ENCODE data around the gene NUP210L. TPM values are rescaled to one million over a fixed set of nuclear protein-coding genes. Genes with fewer than 3 reads are reported as not detected.
"Not testable (repeated sequence)": the region's sequence is repeated elsewhere in the genome, so short reads cannot be mapped to it uniquely, and the experiment has no call there.

NUP210L gene
- total RNA-seq, 1 donor from 2014 or later: 0.22 TPM

DNA sequence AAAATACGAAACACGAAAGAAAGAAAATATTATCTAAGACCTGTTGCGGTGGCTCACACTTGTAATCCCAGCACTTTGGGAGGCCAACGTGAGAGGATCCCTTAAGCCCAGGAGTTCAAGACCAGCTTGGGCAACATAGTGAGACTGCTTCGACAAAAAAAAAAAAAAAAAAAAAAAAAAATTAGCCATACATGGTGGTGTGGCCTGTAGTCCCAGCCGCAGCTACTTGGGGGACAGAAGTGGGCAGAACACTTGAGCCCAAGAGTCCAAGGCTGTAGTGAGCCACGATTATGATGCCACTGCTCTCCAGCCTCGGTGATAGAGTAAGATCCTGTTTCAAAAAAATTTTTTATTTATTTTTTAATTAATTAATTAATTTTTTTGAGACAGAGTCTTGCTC lies 167.3 kb downstream of the NUP210L start:
- DNase-seq (no peak), ATAC-seq (ENCODE audit: low read depth) (no peak)
- ChIA-PET CTCF (interaction anchor here (0.6 to 4.6 kb wide), 24 partner anchors 10 to 477 kb away, joined by 3 to 49 read pairs (median 7); partner anchors contain the start of genes CREB3L4, DENND4B, GATAD2B and ILF2), POLR2A (interaction anchor here (0.6 to 5.0 kb wide), 16 partner anchors 11 to 425 kb away, joined by 3 to 116 read pairs (median 16); partner anchors contain the start of genes CREB3L4, CRTC2, DENND4B and GATAD2B)
- intact Hi-C loops (cut with micrococcal nuclease): loop anchor here (2.0 kb wide), 1 partner anchor 477 kb away; no protein-coding TSS in a partner anchor
- H3K27ac Mint-ChIP-seq: peak overlapping the region; percentile 90
- peaks cover 56% of the 10 kb centered on the region for H3K4me1 Mint-ChIP-seq
- H3K36me3 Mint-ChIP-seq (ENCODE audit: low read depth): peaks cover 23% of the 10 kb centered on the region
- H3K4me3 Mint-ChIP-seq: no peak overlapping the region
- no peak for TF ChIP-seq CTCF (IDR thresholded peaks at IDR 0.05)
- H3K27me3 Mint-ChIP-seq: no peaks in the 10 kb centered on the region
- H3K9me3 Mint-ChIP-seq: no peaks in the 10 kb centered on the region

DNA sequence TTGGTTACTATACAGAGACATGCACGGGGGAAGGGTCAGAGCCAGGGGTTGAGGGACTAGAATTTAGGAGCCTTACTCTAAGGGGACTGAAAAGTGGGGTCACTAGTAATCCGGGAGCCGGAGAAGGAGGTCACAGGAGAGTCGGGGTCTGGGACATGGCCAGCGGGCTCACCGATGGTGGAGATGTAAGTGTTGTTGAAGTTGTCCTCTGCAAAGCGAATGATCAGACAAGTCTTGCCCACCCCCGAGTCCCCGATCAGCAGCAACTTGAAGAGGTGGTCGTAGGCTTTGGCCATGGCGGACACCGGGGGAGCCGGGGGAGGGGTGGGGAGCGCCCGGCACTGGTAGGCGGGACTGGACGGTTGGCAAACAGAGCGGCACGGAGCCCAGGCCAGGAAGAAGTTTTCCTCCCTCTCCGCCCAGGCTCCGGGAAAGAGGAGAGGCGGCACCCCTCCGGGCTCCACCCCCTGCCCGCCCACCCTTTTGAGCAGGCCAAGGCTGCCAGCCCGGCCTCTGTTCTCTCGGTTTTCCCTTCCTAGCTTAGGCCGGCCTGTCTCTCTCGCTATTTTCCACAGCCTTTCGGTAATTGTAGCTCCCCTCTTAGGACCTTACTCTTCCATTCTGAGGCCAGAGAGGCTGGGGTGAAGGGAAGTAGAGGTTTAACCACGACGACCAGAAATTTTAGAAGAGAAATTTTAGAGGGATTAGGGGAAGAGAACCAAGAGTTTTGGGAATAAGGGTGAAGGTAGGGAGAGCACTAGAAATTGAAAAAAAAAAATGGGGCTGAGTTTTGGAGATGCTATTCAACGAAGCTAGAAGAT lies 168.7 kb downstream of the NUP210L start, which contains the start of gene RAB13:
TSS of gene RAB13 (minus strand) at position 399 of the 821 bp plus-strand sequence. CDS start at position 296, 103 bp downstream.
- ATAC-seq (ENCODE audit: low read depth) (peak; percentile 12), DNase-seq (peak; percentile 46)
- Mint-ChIP-seq H3K27ac (peak within 1 kb of the TSS; percentile 92), H3K27me3 (no peaks in the 10 kb centered on the region), H3K36me3 (ENCODE audit: low read depth) (peaks cover 8% of the 10 kb centered on the region), H3K4me1 (peaks cover 42% of the 10 kb centered on the region), H3K9me3 (no peaks in the 10 kb centered on the region), H3K4me3 (peak within 1 kb of the TSS; percentile 88)
- CTCF ChIA-PET: interaction anchor here (0.8 to 4.6 kb wide), 29 partner anchors 9 to 476 kb away, joined by 3 to 49 read pairs (median 6); partner anchors contain the start of genes CREB3L4, DENND4B, GATAD2B and JTB
- intact Hi-C loops (cut with micrococcal nuclease): loop anchor here (1.0 to 2.0 kb wide), 12 partner anchors 9 to 475 kb away; partner anchors contain the start of genes CREB3L4, CRTC2, DENND4B and JTB
- POLR2A ChIA-PET: interaction anchor here (0.6 to 5.0 kb wide), 31 partner anchors 10 to 492 kb away, joined by 3 to 116 read pairs (median 6); partner anchors contain the start of genes CREB3L4, CRTC2, DENND4B and GATAD2B
- no peak for TF ChIP-seq CTCF (IDR thresholded peaks at IDR 0.05)

GRCh38 chr1:153985341-153985912 lies 169.4 kb downstream of the NUP210L start:
- H3K27me3 Mint-ChIP-seq: no peaks in the 10 kb centered on the region
- H3K27ac Mint-ChIP-seq: peak overlapping the region; percentile 92
- H3K36me3 Mint-ChIP-seq (ENCODE audit: low read depth): peaks cover 1% of the 10 kb centered on the region
- ChIA-PET POLR2A (interaction anchor here (0.8 to 5.0 kb wide), 22 partner anchors 9 to 351 kb away, joined by 3 to 116 read pairs (median 8); partner anchors contain the start of genes CREB3L4, CRTC2, DENND4B and GATAD2B), CTCF (interaction anchor here (1.1 to 4.6 kb wide), 15 partner anchors 18 to 475 kb away, joined by 3 to 49 read pairs (median 12); partner anchors contain the start of genes CREB3L4, DENND4B, GATAD2B and NPR1)
- peak; percentile 70 for ATAC-seq (ENCODE audit: low read depth)
- no peak for TF ChIP-seq CTCF (IDR thresholded peaks at IDR 0.05)
- H3K4me3 Mint-ChIP-seq: peak overlapping the region; percentile 88
- DNase-seq: peak; percentile 52
- intact Hi-C loops (cut with micrococcal nuclease): loop anchor here (1.0 kb wide), 2 partner anchors 8 to 18 kb away; partner anchors contain the start of genes CREB3L4 and JTB
- no peaks in the 10 kb centered on the region for H3K9me3 Mint-ChIP-seq
- H3K4me1 Mint-ChIP-seq: peaks cover 38% of the 10 kb centered on the region

- no peak for DNase-seq
- H3K27ac Mint-ChIP-seq: peak overlapping the region; percentile 13
Measured at GRCh38 chr1:153984123-153984894, 170.6 kb downstream of the NUP210L start.

GRCh38 chr1:153981735-153982134 lies 173.1 kb downstream of the NUP210L start:
- ATAC-seq (ENCODE audit: low read depth); H3K9me3 Mint-ChIP-seq; CTCF ChIA-PET; DNase-seq; H3K27me3 Mint-ChIP-seq; intact Hi-C loops (cut with micrococcal nuclease); H3K4me3 Mint-ChIP-seq; H3K27ac Mint-ChIP-seq: not testable (repeated sequence)
- H3K36me3 Mint-ChIP-seq (ENCODE audit: low read depth): peaks cover 10% of the 10 kb centered on the region
- POLR2A ChIA-PET: interaction anchor here (0.6 to 8.0 kb wide), 3 partner anchors 10 to 254 kb away, joined by 3 to 230 read pairs (median 96); partner anchors contain the start of genes CREB3L4, INTS3, RPS27 and SLC39A1
- H3K4me1 Mint-ChIP-seq: peaks cover 42% of the 10 kb centered on the region

More at GRCh38 chr1:153984123-153984894, 170.6 kb downstream of the NUP210L start:
- intact Hi-C loops (cut with micrococcal nuclease): no loop called here
- Mint-ChIP-seq H3K9me3 (no peaks in the 10 kb centered on the region), H3K27me3 (no peaks in the 10 kb centered on the region), H3K4me1 (peaks cover 32% of the 10 kb centered on the region), H3K4me3 (peak overlapping the region; percentile 47), H3K36me3 (ENCODE audit: low read depth) (no peaks in the 10 kb centered on the region)
- ChIA-PET POLR2A (interaction anchor here (0.6 to 5.0 kb wide), 11 partner anchors 9 to 423 kb away, joined by 3 to 116 read pairs (median 26); partner anchors contain the start of genes CREB3L4, CRTC2, DENND4B and GATAD2B), CTCF (interaction anchor here (1.2 to 4.6 kb wide), 7 partner anchors 17 to 209 kb away, joined by 3 to 49 read pairs (median 28); partner anchors contain the start of genes CREB3L4, DENND4B, GATAD2B and SLC27A3)
- TF ChIP-seq CTCF (IDR thresholded peaks at IDR 0.05): no peak
- no peak for ATAC-seq (ENCODE audit: low read depth)

DNA sequence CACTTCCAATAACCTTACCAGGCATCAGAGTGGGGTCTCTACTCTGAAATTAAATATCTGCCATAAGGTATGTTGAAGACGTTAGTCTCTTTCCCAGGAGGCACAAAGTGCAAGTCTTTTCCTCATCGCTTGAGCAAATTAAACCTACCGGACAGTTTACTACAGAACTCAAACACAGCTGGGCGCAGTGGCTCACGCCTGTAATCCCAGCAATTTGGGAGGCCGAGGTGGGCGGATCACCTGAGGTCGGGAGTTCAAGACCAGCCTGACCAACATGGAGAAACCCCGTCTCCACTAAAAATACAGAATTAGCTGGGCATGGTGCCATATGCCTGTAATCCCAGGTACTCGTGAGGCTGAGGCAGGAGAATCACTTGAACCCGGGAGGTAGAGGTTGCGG lies 175.8 kb downstream of the NUP210L start:
- not testable (repeated sequence) for H3K27ac Mint-ChIP-seq

More for the DNA sequence above, 175.8 kb downstream of the NUP210L start:
- H3K4me3 Mint-ChIP-seq; DNase-seq; ATAC-seq (ENCODE audit: low read depth); intact Hi-C loops (cut with micrococcal nuclease); H3K27me3 Mint-ChIP-seq; H3K9me3 Mint-ChIP-seq: not testable (repeated sequence)
- Mint-ChIP-seq H3K4me1 (peaks cover 32% of the 10 kb centered on the region), H3K36me3 (ENCODE audit: low read depth) (peaks cover 31% of the 10 kb centered on the region)
- CTCF ChIA-PET: interaction anchor here (0.7 to 1.9 kb wide), 3 partner anchors 34 to 165 kb away, joined by 3 to 7 read pairs (median 4); no protein-coding TSS in a partner anchor
- POLR2A ChIA-PET: interaction anchor here (0.6 to 8.0 kb wide), 6 partner anchors 12 to 381 kb away, joined by 3 to 230 read pairs (median 68); partner anchors contain the start of genes CREB3L4, DENND4B, GATAD2B and RPS27

All from activated B cell treated with CpG ODN at 0.5 μM for 24 hours (primary cell).